Measurements from ENCODE around the gene DAPK1. TPM values are rescaled to one million over a fixed set of nuclear protein-coding genes. Genes with fewer than 3 reads are reported as not detected.

DAPK1 gene
- total RNA-seq, 1 donor from 2014 or later, result 66.0 TPM

DNA sequence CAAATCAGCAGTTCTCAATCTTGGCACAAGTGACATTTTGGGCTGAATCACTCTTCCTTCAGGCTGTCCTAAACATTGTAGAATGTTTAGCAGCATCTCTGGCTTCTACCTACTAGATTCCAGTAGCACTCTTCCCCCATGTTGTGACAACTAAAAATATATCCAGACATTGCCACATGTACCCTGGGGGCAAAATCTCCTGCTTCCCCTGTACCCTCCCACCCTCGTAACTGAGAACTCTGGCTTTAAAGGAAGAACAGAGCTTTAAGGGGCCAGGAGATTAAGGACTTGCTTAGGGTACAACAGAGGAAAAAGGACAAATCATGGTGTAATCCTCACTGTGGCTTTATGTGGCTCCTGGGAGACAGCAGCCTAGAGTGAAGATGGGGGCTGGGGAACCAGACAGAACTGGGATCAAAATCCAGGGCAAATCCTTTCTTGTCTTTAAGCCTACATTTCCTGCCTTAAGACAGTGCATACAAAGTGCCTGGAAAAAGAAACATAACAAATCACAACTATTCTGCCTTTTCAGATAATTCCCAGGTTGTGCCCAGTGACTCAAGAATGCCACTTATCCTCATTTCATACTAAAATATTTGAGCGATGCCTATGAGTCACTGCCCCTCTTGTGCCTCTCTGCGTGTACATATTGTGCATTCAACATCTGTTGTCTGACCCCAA lies 109.3 kb downstream of the DAPK1 start:
- DNase-seq (ENCODE audit: low spot score in 2 of 2), result no peak
- FAIRE-seq, result no peak

DNA sequence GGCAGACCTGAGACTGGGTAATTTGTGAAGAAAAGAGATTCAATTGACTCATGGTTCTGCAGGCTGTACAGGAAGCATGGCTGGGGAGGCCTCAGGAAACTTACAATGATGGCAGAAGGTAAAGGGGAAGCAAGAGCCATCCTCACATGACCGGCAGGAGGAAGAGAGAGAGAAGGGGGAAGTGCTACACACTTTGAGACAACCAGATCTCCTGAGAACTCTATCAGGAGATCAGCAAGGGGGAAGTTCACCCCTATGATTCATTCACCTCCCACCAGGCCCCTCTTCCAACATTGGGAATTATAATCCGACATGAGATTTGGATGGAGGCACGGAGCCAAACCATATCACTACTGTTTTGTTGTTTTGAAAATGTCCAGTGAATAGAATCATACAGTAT lies 110.2 kb downstream of the DAPK1 start:
- FAIRE-seq (no peak), DNase-seq (ENCODE audit: low spot score in 2 of 2) (no peak)

DNA sequence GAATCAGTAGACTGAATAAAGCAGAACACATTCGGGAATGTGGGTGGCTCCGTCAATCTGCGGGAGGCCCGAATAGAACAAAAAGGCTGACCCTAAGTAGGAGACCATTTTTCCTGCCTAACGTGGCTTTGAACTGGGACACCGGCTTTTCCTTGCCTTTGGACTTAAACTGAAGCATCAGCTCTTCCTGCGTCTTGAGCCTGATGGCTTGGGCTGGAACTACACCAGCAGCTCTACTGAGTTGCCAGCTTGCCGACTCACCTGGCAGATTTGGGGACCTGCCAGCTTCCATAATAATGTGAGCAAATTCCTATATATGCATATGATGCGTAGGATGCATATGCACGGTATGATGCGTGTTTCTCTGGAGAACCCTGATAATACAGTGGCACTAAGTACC lies 111.3 kb downstream of the DAPK1 start:
- no peak for FAIRE-seq
- DNase-seq (ENCODE audit: low spot score in 2 of 2), result no peak

DNA sequence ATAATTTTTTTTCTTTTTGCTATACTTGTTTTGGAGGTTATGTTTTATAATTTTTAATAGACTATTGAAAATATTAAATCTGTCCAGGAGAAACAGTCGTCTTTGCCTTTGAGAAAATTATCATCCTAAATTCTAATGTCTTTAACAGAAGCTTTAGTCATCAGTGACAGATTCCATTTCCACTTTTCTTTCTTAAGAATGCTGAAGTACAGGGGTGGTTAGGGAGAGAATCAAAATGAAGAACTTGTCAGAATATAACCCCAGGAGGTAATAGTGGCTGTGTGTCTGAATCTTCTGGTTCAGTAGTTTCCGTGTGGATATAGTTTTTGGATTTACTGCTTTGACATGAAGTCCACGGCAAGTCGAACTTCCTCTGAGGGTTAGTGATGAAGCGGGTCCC lies 111.8 kb downstream of the DAPK1 start:
- DNase-seq (ENCODE audit: low spot score in 2 of 2) (no peak), FAIRE-seq (no peak)

DNA sequence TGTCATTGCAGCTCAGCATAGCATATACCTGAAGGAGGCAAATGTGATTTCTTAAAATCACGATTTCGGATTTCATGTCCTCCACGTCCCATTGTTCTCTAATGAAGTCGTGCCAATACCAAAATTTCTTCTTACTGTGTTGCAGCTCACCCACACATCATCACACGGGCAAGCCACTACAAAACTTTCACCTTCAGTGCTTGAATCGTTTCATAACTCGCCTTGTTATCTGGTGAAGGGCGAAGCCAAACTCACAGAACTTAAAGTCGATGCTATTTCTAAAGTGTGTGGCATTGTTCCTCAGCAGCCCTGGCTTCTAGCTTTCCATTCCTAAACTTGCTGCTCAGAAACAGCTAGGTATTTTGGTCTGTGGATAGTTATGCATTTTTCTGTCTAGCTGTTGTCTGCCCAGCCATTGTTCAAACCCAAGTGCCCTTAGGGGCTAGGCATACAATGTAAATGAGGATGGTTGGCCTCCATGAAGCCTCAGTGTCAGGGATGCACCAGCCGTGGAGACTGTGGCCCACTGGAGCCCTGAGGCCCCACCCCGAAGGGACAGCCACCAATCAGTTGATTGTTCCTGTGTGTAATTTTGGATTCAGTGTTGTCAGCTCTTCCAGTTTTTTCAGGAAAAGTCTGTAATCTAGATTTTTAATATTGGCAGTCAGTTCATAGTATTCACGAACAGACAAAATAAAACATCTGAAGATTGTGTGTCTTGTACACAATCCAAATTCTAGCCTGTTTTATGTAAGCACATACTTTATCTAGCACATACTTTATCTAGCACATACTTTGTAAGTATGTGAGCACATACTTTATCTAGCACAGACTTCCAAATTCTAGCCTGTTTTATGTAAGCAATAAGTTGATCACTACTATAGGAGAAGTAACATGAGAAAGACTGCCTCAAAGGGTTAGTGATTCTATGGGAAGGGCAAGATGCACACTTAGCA lies 112.8 kb downstream of the DAPK1 start:
- FAIRE-seq, result no peak
- DNase-seq (ENCODE audit: low spot score in 2 of 2), result no peak

DNA sequence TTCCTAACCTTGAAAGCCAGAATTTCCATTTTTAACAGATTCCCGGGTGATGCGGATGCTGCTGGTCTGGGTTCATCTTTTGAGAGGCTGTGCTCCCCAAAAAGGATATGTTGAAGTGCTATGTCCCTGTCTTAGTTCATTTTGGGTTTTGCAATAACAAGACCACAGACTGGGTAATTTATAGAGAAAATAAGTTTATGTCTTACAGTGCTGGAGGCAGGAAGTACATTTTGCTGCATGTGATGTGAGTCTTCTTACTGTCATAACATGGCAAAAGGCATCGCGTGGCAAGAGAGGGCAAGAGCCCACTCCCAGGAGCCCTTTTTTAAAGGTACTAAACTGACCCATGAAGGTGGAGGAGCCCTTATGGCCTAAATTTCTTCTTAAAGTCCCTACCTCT lies 114.1 kb downstream of the DAPK1 start:
- DNase-seq (ENCODE audit: low spot score in 2 of 2) (no peak), FAIRE-seq (no peak)

DNA sequence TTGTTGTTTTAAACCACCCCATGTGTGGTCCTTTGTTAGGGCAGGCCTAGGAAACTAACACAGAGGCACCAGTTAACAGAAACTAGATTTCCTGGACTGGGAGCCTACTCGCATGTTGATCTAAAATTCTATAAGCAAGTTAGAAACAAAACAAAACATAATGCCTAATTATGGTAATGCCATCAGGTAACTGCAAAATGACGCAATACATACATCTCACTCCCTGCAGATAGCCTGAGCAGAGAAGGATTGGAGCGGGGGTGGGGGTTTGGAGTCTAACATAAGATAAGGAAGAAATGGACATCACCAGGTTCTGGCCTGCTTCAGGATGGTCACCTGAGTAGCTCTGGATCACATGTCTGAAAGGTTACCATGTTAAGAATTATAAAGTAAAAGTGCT lies 114.9 kb downstream of the DAPK1 start:
- no peak for DNase-seq (ENCODE audit: low spot score in 2 of 2)
- FAIRE-seq, result no peak

DNA sequence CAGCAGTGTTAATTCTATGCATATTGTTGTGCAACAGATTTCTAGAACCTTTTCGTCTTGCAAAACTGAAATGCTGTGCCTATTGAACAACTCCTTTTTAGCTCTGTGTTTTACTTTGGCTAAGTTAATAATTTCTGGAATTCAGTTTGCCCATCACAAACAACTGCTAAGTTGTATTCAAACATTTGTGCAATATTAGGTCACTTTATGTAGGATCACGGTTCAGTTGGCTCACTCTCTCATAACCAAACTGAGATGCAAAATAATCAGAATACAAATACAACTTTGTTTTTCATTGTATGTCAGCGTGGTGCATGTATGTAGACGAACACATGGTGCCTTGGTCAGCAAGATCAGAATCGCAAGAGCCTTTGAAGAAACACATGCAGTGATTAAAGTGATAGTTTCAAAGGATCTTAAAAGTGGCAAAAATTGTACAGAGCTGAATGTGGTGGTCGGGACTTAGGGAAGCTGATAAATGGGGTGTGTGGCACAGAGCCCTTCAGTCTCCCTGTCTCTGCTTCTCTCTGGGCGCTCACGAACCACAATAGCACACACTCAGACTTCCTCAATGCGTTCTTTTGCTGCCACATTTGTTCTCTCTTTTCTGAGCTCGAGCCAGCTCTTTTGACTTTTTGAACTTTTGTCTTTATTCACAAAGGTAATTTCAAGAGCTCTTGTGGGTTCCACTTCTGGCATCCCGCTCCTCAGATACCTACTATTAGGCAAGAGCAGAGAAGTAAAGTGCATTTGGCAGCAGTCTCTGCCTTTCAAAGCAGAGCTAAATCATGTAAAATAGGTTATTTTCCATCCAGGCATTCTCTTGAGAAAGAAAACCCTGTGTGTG lies 115.8 kb downstream of the DAPK1 start:
- DNase-seq (ENCODE audit: low spot score in 2 of 2), result no peak
- no peak for FAIRE-seq

DNA sequence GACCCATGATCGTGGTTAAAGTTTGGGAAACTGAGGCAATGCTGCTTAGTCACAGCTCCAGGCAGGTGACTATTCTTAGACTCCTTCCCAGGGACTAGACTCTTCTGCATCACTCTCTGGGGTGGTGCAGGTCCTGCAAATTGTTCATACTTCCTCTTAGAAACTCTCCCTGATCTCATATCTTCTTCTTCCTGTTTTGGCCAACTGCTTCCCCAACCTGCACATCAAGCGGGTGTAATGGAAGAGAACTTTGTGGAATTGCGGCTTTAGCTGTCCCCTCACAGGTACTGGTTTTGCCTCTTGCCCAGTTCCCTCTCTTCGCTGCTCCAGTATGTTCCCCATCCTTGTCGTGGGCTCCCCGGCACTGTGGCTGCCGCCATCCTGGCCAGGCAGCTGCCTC lies 116.7 kb downstream of the DAPK1 start:
- no peak for DNase-seq (ENCODE audit: low spot score in 2 of 2)
- FAIRE-seq, result no peak

DNA sequence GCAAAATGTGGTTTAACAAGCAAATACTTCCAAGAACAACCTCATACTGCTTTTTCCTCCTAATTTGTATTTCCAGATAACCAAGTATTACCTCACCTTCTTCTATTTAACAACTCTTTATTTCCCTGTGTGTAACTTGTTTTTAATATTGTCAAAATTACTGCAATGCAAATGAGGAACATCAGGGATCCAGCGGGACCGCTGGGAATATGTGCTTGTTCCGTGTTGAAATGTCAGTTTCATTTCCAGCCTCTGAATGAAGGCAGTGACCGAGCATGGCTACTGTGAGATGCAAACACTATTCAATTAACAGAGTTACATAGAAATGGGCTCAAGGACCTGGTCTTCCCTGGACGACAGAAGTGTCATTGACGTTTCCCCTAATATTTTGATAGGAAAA lies 117.5 kb downstream of the DAPK1 start:
- FAIRE-seq, result no peak

DNA sequence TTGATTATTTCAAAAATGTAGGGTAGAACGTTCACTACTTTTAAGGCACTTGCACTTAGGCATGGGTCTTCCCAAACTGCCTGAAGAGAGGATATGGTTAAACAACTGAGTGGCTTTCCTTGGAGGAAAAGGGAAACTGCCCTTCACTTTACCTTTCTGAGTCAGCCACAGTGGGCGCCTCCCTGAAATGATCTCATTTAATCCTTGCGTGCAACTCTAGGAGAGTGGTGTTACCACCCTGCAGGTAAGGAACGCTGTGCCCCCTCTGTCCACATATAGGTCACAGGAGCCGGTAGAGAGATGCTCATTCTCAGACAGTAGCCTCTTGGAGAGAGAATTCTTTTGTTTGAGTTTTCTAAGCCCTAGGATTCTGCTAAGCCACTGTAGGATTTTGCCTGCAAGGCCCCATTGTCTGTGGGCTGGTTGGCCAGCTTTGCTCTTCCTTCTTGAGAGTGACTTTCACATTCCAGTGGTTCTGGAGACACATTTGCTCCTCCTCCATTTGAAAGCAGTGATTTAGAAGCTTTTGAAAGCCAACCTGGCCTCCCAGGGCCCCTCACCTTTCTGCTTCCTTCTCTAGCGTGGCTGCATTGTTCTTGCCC lies 118.0 kb downstream of the DAPK1 start:
- DNase-seq (ENCODE audit: low spot score in 2 of 2) (no peak), FAIRE-seq (no peak)

More for the DNA sequence above, 117.5 kb downstream of the DAPK1 start:
- DNase-seq (ENCODE audit: low spot score in 2 of 2), result no peak

DNA sequence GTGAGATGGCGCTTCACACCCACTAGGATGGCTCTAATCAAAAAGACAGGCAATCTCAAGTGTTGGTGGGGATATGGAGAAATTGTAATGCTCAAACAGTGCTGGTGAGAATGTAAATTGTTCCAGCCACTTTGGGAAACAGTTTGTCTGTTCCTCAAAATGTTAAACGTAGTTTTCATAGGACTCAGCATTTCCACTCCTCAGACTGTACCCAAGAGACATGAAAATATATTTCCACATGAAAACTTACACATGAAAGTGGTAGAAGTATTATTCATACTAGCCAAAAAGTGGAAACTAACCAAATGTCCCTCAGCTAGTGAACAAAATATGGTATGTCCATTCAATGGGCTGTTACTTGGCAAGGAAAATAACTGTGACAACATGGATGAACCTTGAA lies 120.6 kb downstream of the DAPK1 start:
- no peak for FAIRE-seq

DNA sequence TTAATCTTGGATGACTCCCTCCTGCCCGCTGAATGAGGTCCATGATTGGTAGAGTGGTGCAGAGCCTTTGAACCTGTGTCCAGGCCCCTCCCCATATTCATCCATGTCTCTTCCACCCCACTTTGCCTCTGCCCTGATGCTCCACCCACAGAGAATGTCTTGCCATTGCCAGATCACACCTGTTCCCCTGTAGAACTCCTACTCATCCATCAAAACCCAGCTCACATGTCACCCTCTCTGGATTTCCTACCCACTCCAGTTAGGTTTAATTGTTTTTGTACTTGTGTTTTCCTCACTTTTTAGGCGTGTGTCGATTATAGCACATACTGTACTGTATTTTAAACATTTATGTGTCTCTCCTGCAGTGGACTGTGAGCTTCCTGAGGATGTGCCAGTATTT lies 121.3 kb downstream of the DAPK1 start:
- FAIRE-seq, result no peak
- DNase-seq (ENCODE audit: low spot score in 2 of 2), result no peak

More for the DNA sequence above, 120.6 kb downstream of the DAPK1 start:
- DNase-seq (ENCODE audit: low spot score in 2 of 2), result no peak

DNA sequence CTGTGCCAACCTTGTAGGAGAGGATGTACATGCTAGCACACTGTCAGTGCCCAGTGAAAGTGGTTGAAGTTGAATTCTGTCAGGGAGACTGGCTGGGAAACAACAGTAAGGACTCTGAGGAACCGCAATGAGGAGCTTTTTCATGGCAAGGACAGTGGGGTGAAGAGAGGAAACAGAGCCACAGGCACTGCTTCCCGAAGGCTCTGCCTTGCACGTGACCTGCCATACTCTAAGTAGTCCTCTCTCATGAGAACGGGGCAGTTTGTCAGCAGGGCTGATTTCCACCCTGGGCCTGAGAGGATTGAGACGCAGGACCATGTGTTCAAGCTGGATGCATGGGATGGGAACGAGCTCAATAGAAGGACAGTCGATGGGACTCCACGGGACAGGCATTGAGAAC lies 121.7 kb downstream of the DAPK1 start:
- FAIRE-seq, result no peak
- DNase-seq (ENCODE audit: low spot score in 2 of 2), result no peak

DNA sequence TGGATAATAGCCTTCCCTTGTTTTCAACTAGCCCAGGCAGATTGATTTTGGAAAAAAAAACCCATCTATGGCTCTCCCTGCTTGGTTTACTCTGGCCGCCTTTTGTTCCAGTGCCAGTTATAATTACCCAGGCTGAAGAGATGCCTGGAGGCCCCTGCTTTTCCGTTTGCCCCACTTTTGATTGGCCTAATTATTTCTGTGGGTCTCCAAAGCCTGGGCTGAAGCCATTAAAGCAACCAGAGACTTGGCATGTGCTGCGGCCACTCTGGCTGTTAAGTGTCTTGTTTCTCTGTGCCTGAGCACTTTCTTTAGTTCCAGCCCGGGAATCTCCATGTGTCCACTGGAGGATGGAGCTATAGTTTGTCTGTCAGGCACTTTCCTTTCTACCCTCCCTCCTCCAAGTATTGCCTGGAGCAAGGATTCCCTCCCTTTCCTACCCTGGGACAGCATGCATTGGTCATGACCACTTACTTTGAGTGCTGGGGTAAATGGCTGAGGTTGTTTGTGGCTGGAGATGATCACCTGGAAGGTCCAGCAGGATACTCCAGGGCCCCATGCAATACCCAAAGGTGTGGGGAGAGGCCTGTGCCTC lies 123.2 kb downstream of the DAPK1 start:
- FAIRE-seq (no peak), DNase-seq (ENCODE audit: low spot score in 2 of 2) (no peak)

DNA sequence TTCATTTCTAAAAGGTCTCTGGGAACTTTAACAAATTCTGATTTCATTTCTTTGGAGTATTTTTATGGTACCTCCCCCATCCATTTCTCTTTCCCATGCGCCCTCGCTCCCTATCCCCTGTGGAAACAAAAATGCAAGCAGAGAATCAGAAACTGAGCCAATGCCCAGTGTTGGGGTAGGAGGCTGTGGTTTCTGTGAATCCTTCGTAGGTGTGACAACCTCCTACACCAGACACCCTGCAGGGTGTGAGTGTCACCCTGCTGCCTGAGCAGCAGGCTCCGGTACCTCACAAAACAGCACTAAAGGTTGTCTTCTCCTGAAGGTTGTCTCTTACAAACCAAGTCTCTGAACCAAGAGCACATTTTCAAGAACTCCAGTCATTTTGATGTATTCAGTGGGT lies 124.4 kb downstream of the DAPK1 start:
- FAIRE-seq (no peak), DNase-seq (ENCODE audit: low spot score in 2 of 2) (no peak)

DNA sequence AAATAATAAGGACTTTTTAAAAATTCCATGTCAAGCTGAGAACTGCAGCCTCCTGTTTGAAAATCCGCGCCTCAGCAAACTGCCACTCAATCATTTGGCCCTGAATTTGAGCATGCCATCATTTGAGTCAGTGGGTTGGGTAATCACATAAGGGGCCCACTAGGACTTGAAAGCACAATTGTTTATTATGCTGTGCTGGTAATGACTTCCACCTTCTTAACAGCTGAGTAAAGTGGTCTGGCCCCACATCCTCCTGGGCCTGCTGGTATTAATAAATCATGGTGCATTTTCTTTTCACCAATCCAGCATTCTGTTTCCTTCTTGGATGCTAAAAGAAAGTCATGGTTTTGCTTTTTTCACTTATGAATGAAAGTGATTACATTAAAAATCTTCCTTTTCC lies 125.3 kb downstream of the DAPK1 start:
- DNase-seq (ENCODE audit: low spot score in 2 of 2) (no peak), FAIRE-seq (no peak)

DNA sequence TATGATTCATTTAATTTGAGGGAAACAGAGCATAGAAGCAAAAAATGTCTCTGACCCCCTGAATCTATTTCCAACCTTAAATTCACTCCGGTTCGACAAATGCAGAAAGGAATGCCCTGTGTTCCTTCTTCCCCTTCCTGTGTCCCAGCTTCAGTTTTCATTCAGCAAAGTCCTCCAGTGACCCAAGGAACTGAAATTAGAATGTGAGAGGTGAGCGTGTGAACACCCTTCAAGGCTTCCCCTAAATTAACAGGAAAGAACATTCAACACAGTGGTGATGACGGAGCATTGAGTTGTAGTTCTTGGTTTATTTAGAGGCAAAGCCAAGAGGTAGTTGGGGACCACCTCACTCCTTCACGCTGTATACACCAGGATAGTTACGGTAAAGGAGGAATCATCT lies 130.7 kb downstream of the DAPK1 start:
- DNase-seq (ENCODE audit: low spot score in 2 of 2) (no peak), FAIRE-seq (no peak)

DNA sequence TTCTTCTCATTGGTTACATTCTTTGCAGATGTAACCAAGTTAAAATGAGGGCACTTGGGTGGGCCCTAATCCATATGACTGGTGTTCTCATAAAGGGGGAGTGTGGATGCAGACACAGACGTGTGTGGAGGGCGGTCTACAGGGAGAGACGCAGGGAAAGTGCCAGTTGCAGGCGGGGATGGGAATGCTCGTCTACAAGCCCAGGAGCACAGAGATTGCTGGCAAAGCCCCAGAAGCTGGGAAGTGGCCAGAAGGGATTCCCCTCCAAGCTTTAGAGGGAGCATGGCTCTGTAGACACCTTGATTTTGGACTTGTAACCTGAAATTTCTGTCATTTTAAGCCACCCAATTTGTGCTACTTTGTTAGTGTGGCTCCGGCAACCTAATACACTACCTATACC lies 131.4 kb downstream of the DAPK1 start:
- FAIRE-seq (no peak), DNase-seq (ENCODE audit: low spot score in 2 of 2) (no peak)

DNA sequence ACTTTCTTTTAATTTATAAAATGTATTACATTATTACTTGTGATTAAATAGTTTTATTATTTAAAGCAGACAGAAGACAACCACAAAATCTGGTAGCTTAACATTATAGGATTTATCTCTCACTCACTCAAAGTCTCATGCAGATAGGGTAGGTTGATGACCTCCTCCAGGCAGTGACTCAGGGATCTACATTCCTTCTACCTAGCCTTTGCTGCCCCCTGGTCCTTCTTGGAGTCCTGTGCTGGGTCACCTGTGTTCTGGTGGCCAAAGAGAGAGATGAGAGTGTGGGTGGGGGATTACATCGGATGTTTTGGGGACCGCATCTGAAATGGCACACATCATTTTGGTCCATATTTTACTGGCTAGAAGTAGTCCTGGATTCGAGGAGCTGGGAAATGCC lies 132.6 kb downstream of the DAPK1 start:
- no peak for FAIRE-seq

More for the DNA sequence above, 132.6 kb downstream of the DAPK1 start:
- no peak for DNase-seq (ENCODE audit: low spot score in 2 of 2)

Data from frontal cortex (tissue), 4 donors.